HG03025 (cell line): ENCODE data around the gene HSD17B2.
"Not testable (repeated sequence)": the region's sequence is repeated elsewhere in the genome, so short reads cannot be mapped to it uniquely, and the experiment has no call there.

Experiments used
- ATAC-seq: cut with Tn5 transposase; IDR thresholded peaks from one replicate; pipeline ENCODE4 v1.9.1; 2021; ENCODE audit warnings: mild to moderate bottlenecking, moderate library complexity; ENCODE audit not compliant: unreplicated experiment, low FRiP score

The HSD17B2 gene, protein sequence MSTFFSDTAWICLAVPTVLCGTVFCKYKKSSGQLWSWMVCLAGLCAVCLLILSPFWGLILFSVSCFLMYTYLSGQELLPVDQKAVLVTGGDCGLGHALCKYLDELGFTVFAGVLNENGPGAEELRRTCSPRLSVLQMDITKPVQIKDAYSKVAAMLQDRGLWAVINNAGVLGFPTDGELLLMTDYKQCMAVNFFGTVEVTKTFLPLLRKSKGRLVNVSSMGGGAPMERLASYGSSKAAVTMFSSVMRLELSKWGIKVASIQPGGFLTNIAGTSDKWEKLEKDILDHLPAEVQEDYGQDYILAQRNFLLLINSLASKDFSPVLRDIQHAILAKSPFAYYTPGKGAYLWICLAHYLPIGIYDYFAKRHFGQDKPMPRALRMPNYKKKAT

DNA sequence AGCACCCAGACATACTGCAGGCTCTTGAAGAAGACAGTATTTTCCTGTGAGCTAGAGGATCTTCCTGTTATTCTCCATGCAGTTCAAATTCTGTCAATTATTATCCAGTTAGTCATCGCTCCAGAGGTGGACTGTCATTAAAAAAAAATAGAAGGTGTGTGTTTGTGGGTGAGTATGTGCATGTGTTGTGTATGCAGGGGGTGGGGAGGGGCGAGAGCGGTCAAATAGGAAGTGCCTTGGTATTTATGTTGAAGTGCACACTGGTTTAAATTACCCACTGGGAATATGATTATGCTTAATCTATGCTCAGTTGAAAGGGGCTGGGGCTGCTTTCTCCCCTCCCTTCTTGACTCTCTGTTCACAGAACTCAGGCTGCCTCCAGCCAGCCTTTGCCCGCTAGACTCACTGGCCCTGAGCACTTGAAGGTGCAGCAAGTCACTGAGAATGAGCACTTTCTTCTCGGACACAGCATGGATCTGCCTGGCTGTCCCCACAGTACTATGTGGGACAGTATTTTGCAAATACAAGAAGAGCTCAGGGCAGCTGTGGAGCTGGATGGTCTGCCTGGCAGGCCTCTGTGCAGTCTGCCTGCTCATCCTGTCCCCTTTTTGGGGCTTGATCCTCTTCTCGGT lies at the start of gene HSD17B2:
Gene HSD17B2 (plus strand): TSS at position 273 of the 632 bp plus-strand sequence. CDS start 172 bp downstream, at position 445.
- ATAC-seq, result no peak

DNA sequence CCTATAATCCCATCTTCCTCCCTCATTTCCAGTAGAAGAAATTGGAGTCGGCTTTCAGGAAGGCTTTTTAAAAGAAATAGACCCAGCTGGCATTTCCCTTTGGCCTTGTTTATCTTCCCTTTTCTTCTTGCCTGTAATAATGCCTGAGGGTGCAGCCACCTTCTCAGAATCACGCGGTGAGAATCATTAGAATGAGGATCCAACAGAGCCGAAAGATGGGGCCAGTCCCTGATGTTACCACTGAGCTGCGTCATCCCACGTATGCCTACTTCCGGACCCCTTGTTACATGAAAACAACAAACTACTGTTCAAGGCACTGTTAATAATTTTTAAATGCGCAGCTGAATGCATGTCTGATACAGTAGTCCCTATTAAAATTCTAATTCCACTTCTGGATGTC lies 47.9 kb upstream of the HSD17B2 start:
- ATAC-seq, result no peak

DNA sequence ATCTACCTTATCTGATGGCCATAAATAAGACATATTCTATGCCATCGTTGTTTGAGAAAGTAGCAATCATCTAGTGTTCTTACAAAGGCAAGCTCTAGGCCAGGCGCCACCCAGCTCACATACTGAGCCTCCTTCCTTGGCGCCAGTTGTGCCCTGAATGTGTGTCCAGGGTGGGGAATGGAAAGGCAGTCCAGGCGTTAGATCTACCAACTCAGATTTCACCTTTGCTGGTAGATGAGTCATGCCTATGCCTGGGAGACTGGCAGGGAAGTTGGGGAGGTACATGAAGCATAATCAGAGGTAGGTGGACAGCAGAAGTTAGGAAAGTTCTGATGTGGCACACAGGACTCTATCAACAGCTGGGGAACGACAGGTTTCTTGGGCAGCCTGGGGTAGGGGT lies 47.3 kb upstream of the HSD17B2 start:
- ATAC-seq, result no peak

DNA sequence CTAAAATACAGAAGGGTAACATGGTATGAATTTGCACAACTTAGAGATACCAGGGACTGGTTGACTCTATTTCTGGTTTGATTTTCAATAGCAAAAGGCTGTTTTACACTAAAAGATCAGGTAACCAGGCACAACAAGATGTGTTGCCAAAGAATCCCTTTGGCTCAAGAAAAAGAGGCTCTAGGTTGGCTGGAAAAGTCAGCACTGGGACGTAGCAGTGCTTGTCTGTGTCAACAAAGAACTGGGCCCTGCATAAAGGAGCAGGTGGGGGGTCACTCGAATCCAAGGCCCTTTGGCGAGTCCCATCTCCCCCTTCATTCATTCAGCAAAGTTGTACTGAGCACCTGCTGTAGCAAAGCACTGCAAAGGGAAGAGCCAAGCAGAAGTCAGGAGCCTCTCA lies 42.2 kb upstream of the HSD17B2 start:
- no peak for ATAC-seq

DNA sequence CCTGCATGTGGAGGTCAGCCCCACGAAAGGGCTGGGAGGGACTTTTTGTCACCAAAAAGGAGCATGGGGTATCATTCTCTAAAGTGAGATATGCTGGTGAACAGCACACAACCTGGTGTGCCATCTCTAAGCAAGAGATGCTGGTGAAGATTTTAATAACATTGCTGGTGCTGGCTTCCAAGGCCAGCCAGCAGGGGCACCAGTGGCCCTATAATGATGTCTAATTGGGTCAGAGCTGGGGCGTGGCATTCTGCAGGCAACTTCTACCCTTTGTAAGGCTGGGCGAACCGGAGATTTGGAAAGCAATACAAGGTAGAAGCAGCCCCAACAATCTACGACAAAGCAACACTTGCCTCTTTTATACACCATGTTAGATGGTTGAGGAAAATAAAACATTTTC lies 40.6 kb upstream of the HSD17B2 start:
- ATAC-seq, result no peak

DNA sequence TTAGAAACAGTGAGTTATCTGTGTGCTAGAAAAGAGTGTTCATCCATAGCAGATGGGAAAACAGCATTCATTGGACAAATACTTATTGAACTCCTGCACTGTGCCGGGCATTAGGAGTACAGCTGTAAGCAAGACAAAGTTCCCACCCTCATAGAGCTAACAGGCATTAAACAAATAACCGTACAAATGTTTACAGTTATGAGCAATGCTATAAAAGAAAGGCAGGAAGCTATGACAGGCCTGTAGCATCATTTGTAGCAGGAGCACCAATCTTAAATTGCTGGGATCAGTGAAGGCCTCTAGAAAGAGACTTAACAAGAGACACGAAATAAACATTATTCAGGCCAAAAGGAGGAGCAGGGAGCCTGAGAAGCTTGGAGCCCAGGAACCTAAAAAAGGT lies 39.4 kb upstream of the HSD17B2 start:
- ATAC-seq, result no peak

DNA sequence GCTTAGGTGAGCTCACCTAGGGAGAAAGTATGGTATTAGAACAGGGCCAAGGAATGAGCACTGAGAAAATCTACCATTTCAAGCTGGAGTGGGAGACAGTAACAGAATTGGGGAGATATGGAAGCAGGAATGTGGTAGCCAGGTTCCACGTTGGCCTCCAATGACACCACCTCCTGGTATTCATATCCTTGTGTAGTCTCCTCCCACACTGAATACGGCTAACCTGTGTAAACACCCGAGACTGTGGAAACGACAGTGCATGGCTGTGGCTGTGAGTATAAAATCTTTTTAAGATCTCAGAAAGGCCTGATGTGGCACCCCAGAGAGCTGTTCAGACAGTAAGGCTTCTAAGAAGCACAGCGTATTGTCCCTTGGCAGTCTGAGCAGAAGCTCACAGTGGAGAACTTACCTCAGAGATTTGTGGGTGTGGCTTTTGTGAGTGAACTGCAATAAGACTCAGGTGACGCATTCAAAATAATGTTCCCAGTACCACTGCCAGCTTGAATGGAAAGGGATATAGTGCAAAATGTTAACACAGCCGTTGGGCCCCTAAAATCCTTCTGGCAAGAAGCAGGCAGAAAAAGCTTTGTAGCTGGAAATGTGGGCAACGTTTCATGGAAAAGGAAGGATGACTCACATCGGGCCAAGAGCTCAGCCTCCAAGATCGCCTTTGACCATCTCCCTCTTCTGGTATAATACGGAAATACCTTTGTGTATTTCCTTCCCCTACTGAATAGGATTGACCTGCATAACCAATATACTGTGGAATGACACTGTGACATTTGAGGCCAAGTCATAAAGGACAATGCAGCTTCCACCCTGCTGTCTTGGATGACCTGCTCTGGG lies 38.2 kb upstream of the HSD17B2 start:
- no peak for ATAC-seq

DNA sequence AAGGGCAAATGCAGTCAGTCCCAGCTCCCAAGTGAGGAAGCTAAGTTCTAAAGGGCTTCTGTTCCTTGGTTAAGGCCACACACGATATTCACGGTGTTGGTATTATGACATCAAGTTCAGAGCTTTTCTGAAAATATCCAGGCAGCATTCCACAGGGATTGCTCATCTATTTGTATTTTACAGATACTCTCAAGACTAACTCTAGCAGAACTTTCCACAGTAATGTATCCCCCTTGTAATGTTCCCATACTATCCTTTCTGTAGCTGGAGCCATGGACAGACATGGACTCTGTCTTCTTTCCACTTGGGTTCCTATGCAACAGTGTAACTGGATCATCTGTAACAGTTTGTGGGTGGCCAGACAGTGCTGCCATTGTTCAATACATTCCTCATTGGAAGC lies 37.3 kb upstream of the HSD17B2 start:
- ATAC-seq, result no peak

DNA sequence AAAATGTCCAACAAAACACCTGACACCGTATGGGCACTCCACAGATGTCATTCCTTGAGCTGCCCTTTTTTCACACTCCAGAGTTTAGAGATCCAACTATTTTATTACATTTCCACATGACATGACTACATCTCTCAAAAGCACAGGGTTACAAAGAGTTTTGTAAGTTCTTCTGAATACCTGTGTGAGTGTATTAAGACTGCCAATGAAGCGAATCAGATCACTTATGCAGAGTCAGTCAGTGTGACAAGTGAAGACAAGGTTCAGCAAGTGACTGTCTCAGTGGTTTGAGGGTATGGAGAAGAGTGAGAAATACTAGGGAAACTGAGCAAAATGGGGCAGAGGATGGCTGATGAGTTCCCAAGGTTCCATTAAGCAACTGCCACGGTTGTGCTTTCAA lies 32.2 kb upstream of the HSD17B2 start:
- no peak for ATAC-seq

DNA sequence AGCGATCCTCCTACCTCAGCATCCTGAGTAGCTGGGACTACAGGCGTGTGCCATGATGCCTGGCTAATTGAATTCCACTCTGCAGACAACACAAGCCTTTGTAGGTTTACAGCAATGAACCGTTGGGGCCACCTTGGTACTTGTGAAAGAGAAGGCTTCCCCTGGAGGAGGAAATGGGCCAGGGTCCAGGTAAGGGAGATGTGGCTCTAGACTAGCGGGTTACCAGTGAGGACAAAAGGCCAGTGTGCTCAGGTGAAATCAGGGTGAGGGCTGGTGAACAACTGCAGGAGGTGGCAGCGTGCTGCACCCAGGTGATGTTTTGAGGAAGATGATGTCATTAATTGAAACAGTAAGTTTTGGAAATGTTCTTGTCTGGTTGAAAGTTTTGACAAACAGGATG lies 30.5 kb upstream of the HSD17B2 start:
- ATAC-seq, result no peak

DNA sequence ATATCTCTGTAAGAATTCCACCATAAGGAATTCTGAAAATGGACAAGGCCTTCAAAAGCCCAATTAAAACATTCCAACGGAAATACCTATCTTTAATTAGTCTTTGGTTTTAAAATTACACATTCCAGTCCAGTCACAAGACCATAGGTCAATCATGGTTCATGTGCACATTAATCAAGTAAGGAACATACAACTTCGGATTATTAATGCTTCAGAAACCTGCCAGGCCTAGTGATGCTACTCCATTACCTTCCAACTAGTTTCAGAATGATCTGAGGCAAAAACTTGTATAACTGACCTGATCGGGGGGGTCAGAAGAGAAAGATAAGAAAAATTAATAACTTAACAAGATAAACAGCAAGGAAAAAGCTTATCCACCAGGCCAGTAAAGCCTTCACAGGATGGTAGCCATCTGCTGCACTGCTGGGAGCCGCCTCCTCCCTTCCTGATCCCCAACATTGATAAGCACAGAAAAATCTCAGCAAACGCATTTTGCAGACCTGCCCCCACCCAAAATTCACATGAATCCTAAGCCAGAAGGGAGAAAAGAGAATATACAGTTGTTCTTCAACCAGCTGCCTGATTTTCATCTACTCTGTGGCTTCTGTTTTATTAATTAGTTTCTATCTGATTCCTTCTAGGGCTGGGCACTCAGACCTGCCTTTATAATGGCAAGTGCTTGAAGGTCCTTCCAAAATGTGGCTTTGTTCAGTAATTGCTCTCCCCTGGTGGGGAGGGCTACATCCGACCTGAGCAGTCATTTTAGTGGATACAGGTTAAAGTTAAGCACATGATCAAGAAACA lies 29.8 kb upstream of the HSD17B2 start:
- ATAC-seq, result no peak

DNA sequence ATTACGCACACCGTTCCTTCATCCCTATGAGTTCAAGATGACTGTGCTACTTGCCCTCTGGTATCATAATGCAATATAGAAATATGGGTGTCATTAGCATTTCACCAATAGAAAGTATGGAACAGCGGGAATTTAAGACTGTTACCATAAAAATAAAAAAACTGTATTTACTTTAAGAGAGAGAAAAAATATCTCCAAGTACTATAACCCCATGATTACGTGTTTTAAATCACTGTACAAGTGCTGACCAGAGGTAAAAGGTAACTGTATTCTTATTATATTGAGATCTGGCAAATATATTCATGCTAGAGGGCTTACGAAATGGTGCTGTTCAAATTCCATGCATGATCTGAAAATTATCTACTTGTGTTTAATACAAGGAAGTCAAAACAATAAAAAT lies 29.0 kb upstream of the HSD17B2 start:
- ATAC-seq, result no peak

DNA sequence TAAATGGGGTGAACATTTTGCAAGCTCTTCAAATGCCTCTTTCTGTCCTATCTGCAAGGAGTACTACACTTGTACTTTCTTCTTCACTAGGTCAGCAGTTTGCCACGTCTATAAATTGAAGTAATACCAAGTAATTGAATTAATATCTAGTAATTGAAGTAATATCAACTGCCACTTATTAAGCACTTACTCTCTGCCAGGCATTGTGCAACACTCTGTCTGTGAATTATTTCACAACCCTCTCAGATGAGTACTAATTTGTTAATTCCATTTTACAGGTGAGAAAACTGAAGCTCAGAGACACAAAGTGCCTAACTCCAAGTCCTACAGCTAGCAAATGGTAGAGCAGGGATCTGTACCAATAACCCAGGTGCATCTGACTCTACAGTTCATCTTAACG lies 27.9 kb upstream of the HSD17B2 start:
- ATAC-seq, result no peak

DNA sequence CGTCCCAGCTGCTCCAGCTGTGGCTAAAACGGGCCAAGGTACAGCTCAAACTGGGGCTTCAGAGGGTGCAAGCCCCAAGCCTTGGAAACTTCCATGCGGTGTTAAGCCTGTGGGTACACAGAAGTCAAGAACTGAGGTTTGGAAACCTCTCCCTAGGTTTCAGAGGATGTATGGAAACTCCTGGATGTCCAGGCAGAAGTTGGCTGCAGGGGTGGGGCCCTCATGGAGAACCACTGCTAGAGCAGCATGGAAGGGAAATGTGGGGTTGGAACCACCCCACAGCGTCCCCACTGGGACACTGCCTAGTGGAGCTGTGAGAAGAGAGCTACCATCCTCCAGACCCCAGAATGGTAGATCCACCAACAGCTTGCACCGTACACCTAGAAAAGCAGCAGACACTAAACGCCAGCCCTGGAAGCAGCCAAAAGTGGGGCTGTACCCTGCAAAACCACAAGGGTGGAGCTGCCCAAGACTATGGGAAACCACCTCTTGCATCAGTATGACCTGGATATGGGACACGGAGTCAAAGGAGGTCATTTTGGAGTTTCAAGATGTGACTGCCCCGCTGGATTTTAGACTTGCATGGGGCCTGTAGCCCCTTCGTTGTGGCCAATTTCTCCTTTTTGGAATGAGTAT lies 26.0 kb upstream of the HSD17B2 start:
- no peak for ATAC-seq

DNA sequence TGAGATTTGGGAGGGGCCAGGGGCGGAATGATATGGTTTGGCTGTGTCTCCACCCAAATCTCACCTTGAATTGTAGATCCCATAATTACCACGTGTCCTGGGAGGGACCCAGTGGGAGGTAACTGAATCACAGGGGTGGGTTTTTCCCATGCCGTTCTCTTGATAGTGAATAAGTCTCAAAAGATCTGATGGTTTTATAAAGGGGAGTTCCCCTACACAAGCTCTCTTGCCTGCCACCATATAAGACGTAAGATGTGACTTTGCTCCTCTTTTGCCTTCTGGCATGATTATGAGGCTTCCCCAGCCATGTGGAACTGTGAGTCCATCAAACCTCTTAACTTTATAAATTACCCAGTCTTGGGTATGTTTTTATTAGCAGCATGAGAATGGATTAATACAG lies 25.3 kb upstream of the HSD17B2 start:
- ATAC-seq, result not testable (repeated sequence)

DNA sequence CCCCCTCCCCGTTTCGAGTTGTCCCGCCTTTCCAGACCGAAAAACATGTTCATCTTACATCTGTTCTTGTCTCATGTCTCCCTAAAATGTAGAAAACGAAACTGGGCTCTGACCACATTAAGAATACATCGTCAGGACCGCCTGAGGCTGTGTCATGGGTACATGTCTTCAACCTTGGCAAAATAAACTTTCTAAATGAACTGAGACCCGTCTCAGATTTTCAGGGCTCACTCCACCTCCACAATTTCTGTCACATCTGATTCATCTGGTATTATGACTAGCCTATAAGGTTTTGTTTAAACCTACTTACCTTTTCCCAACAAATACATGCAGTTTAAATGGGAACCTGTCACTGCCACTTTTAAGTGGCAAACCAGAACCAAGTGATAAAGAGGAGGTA lies 24.4 kb upstream of the HSD17B2 start:
- no peak for ATAC-seq

DNA sequence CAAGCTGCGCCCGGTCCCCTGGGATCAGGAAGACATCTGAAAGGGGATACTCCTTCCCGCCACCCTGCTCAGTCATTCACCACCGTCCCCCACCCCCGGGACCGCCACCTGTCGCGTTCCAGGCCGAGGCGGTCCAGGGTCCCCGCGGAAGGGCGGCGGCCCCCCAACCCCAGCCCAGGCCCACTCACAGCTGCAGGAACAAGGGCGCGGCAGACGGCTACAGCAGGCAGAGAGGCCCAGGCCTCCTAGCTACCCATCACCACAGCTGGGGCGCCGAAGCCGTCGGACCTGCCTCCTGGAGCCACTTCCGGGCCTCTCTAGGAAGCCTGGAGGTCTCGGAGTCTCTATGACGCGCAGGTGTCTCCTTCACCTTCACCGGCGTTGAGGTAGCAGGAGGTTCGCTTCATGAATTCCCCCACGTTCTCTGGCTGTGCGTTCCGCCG lies 23.8 kb upstream of the HSD17B2 start, which contains the start of gene SDR42E1:
Gene SDR42E1 (minus strand): TSS at position 272 of the 443 bp plus-strand sequence. CDS start 10,612 bp downstream, outside the sequence.
- ATAC-seq, result no peak

DNA sequence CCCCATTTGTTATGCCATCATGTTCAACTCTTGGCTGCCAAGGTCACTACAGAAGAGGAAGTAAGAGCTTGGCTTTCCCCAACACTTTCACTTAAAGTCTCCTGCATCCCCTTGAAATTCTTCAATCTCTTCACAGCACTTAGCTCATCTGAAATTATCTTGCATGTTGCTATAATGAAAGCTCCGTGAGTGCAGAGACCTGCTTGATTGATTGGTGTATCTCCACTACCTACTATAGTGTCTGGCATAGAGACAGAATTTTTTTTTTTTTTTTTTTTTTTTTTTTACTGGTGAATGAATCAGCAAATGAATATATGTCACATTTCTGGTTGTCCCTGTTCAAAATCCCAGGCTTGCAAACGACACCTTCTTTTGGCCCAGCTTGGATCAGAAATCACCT lies 21.9 kb upstream of the HSD17B2 start:
- no peak for ATAC-seq

DNA sequence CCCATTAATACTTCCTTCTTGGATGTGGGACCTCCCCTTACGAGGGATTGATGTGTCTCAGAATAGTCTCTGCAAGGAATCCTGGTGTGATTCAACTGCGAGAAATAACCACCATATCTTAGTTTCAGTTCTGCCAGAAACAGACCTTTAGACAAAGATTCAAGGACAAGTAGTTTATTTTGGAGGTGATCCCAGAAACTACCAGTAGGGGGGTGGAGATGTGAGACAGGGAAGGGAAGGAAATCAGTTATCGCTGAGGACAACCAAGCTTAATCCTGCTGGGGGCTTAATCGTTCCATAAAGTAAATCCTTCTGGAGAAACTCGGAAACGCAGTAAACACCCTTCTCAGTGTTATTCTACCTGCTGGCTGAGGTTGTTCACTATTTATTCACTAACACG lies 18.8 kb upstream of the HSD17B2 start:
- ATAC-seq, result no peak

DNA sequence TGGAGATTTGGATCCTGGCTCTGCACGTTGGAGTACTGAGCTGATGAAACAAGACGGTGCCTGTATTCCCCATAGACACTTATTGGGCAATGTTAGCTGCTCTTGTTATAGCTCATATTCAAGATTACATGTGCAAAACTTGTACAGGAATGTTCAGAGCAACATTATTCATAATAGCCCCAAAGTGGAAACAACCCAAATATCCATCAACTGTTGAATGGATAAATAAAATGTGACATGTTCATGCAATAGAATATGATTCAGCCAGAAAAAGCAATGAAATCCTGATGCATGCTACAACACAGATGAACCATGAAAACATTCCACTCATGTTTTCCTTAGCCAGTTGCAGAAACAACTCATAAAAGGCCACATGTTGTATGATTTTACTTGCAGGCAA lies 18.1 kb upstream of the HSD17B2 start:
- ATAC-seq, result no peak
